Neural progenitor cell (in vitro differentiated cells): ENCODE measurements around the gene PRODH2. TPM values are rescaled to one million over a fixed set of nuclear protein-coding genes. Genes with fewer than 3 reads are reported as not detected.
A peak's percentile ranks its signal among the peaks of the same experiment; 100 is the strongest.

Experiments used
- DNase-seq: peaks from one replicate; pipeline ENCODE4 v3.0.0-alpha.2; 2016; ENCODE audit warnings: low spot score
- H2AFZ ChIP-seq: fragments of 200-600 bp; sonication (generic); replicated peaks from 2 replicates; pipeline ENCODE4 v1.6.1; 2016; ENCODE audit warnings: antibody characterized with exemption
- H3F3A ChIP-seq: fragments of 200-600 bp; sonication (generic); 2 replicates; pipeline ENCODE4 v1.6.1; 2016; ENCODE audit warnings: antibody characterized with exemption, low read depth
- H3K27ac ChIP-seq: fragments of 200-600 bp; sonication (generic); 2 replicates; pipeline ENCODE4 v1.5.1; 2016; ENCODE audit warnings: mild to moderate bottlenecking
- H3K27me3 ChIP-seq: fragments of 200-600 bp; sonication (generic); 2 replicates; pipeline ENCODE4 v1.6.1; 2016; ENCODE audit warnings: mild to moderate bottlenecking, moderate library complexity
- H3K36me3 ChIP-seq: fragments of 200-600 bp; sonication (generic); 2 replicates; pipeline ENCODE4 v1.5.1; 2016
- H3K4me1 ChIP-seq: fragments of 200-600 bp; sonication (generic); 2 replicates; pipeline ENCODE4 v1.6.1; 2016; ENCODE audit warnings: mixed run types
- H3K4me2 ChIP-seq: fragments of 200-600 bp; sonication (generic); 2 replicates; pipeline ENCODE4 v1.6.1; 2016
- H3K4me3 ChIP-seq: fragments of 200-600 bp; sonication (generic); 2 replicates; pipeline ENCODE4 v1.5.1; 2016
- H3K79me2 ChIP-seq: fragments of 200-600 bp; sonication (generic); 2 replicates; pipeline ENCODE4 v1.6.1; 2016; ENCODE audit warnings: low read depth
- H3K9ac ChIP-seq: fragments of 200-600 bp; sonication (generic); 2 replicates; pipeline ENCODE4 v1.6.1; 2016
- H3K9me3 ChIP-seq: fragments of 200-600 bp; sonication (generic); 2 replicates; pipeline ENCODE4 v1.5.1; 2016; ENCODE audit warnings: low read depth
- H4K20me1 ChIP-seq: fragments of 200-600 bp; sonication (generic); 2 replicates; pipeline ENCODE4 v1.6.1; 2016; ENCODE audit warnings: low read depth
- H3K27ac Mint-ChIP-seq: 3 replicates; pipeline ENCODE4 v1.8.0; 2021; ENCODE audit warnings: mixed read lengths
- H3K27me3 Mint-ChIP-seq: 2 replicates; pipeline ENCODE4 v1.8.0; 2022; ENCODE audit warnings: low read depth, mild to moderate bottlenecking, inconsistent platforms, moderate library complexity, mixed read lengths; ENCODE audit not compliant: insufficient read depth
- H3K36me3 Mint-ChIP-seq: 3 replicates; pipeline ENCODE4 v1.8.0; 2021; ENCODE audit warnings: mixed read lengths
- H3K4me1 Mint-ChIP-seq: 3 replicates; pipeline ENCODE4 v1.8.0; 2021; ENCODE audit warnings: mixed read lengths
- H3K4me3 Mint-ChIP-seq: 3 replicates; pipeline ENCODE4 v1.8.0; 2021; ENCODE audit warnings: mild to moderate bottlenecking, moderate library complexity, mixed read lengths
- H3K9me3 Mint-ChIP-seq: 3 replicates; pipeline ENCODE4 v1.8.0; 2020; ENCODE audit warnings: mixed read lengths
- CTCF ChIP-seq: fragments of 200-600 bp; sonication (generic); IDR thresholded peaks from 2 replicates; pipeline ENCODE4 v1.5.1; 2017; ENCODE audit warnings: antibody characterized with exemption, mild to moderate bottlenecking
- EZH2 ChIP-seq: fragments of 200-600 bp; sonication (generic); IDR thresholded peaks from 2 replicates; pipeline ENCODE4 v1.6.1; 2017; ENCODE audit warnings: antibody characterized with exemption, mild to moderate bottlenecking, moderate library complexity
- EZH2phosphoT487 ChIP-seq: fragments of 200-600 bp; sonication (generic); IDR thresholded peaks from 2 replicates; pipeline ENCODE4 v1.6.1; 2017; ENCODE audit warnings: antibody characterized with exemption
- total RNA-seq: library from RNA; depleted of rRNA; stranded (reverse); fragments of >200 nt; gene quantifications from 2 replicates; pipeline ENCODE4 v1.2.3, GENCODE V29; 2015; ENCODE audit warnings: low replicate concordance

The PRODH2 gene
- total RNA-seq, 1 donor from 2014 or later = not detected

GRCh38 chr19:35786299-35787160 is 26.1 kb downstream of the PRODH2 start:
- Mint-ChIP-seq H3K4me3 (no peak overlapping the region), H3K27me3 (peaks cover 2% of the 10 kb centered on the region), H3K36me3 (peaks cover 1% of the 10 kb centered on the region), H3K9me3 (no peaks in the 10 kb centered on the region), H3K27ac (no peak overlapping the region), H3K4me1 (no peaks in the 10 kb centered on the region)
- Histone ChIP-seq H3K9me3 (no peaks in the 10 kb centered on the region), H3K4me3 (no peak overlapping the region), H3K9ac (no peak overlapping the region), H3K79me2 (no peaks in the 10 kb centered on the region), H2AFZ (no peak overlapping the region), H3F3A (peaks cover 17% of the 10 kb centered on the region), H3K27ac (no peak overlapping the region), H3K4me2 (no peak overlapping the region), H3K4me1 (peaks cover 10% of the 10 kb centered on the region), H4K20me1 (peaks cover 22% of the 10 kb centered on the region), H3K27me3 (peaks cover 30% of the 10 kb centered on the region), H3K36me3 (no peaks in the 10 kb centered on the region)
- no peak for TF ChIP-seq EZH2phosphoT487
- TF ChIP-seq EZH2 = no peak
- no peak for TF ChIP-seq CTCF
- no peak for DNase-seq

GRCh38 chr19:35785339-35785627 is 27.4 kb downstream of the PRODH2 start:
- Histone ChIP-seq H4K20me1 (peaks cover 22% of the 10 kb centered on the region), H3K9ac (no peak overlapping the region), H3K4me1 (peaks cover 10% of the 10 kb centered on the region), H3K36me3 (no peaks in the 10 kb centered on the region), H3K27me3 (peaks cover 30% of the 10 kb centered on the region), H3F3A (peaks cover 17% of the 10 kb centered on the region), H3K4me3 (peak overlapping the region; percentile 43), H3K79me2 (no peaks in the 10 kb centered on the region), H3K4me2 (peak overlapping the region; percentile 84), H3K27ac (no peak overlapping the region), H2AFZ (no peak overlapping the region), H3K9me3 (no peaks in the 10 kb centered on the region)
- no peaks in the 10 kb centered on the region for H3K9me3 Mint-ChIP-seq
- H3K4me1 Mint-ChIP-seq = no peaks in the 10 kb centered on the region
- no peak for DNase-seq
- H3K36me3 Mint-ChIP-seq = peaks cover 1% of the 10 kb centered on the region
- H3K27ac Mint-ChIP-seq = no peak overlapping the region
- H3K4me3 Mint-ChIP-seq = no peak overlapping the region
- TF ChIP-seq EZH2 (no peak), CTCF (no peak), EZH2phosphoT487 (no peak)
- peaks cover 2% of the 10 kb centered on the region for H3K27me3 Mint-ChIP-seq

- Histone ChIP-seq H3K9me3 (no peaks in the 10 kb centered on the region), H3K79me2 (no peaks in the 10 kb centered on the region), H3K27ac (no peak overlapping the region), H3K4me2 (peak overlapping the region; percentile 84), H3K36me3 (no peaks in the 10 kb centered on the region), H3K27me3 (peaks cover 30% of the 10 kb centered on the region), H3K4me1 (peaks cover 10% of the 10 kb centered on the region), H4K20me1 (peaks cover 22% of the 10 kb centered on the region), H3K9ac (no peak overlapping the region), H2AFZ (no peak overlapping the region), H3F3A (peaks cover 17% of the 10 kb centered on the region), H3K4me3 (peak overlapping the region; percentile 43)
- Mint-ChIP-seq H3K4me1 (no peaks in the 10 kb centered on the region), H3K27ac (no peak overlapping the region), H3K27me3 (peaks cover 2% of the 10 kb centered on the region), H3K36me3 (peaks cover 2% of the 10 kb centered on the region), H3K9me3 (no peaks in the 10 kb centered on the region), H3K4me3 (no peak overlapping the region)
- peak; percentile 18 for TF ChIP-seq CTCF
- TF ChIP-seq EZH2phosphoT487 = no peak
- TF ChIP-seq EZH2 = no peak
- DNase-seq = peak; percentile 87
Observed at GRCh38 chr19:35784503-35785338, 27.9 kb downstream of the PRODH2 start.
